ENCODE results near the gene WDR35.

Gene WDR35

GRCh38 chr2:20033322-20033721 is 43.4 kb upstream of the WDR35 start:
- ATAC-seq = no peak
- TF ChIP-seq ARNTL (CRISPR knock-in tag; IDR thresholded peaks at IDR 0.05; ENCODE audit: borderline replicate concordance, low read depth) = no peak
- TF ChIP-seq ZFP3 (CRISPR knock-in tag; IDR thresholded peaks at IDR 0.05) = no peak
- TF ChIP-seq, protein P1, sequence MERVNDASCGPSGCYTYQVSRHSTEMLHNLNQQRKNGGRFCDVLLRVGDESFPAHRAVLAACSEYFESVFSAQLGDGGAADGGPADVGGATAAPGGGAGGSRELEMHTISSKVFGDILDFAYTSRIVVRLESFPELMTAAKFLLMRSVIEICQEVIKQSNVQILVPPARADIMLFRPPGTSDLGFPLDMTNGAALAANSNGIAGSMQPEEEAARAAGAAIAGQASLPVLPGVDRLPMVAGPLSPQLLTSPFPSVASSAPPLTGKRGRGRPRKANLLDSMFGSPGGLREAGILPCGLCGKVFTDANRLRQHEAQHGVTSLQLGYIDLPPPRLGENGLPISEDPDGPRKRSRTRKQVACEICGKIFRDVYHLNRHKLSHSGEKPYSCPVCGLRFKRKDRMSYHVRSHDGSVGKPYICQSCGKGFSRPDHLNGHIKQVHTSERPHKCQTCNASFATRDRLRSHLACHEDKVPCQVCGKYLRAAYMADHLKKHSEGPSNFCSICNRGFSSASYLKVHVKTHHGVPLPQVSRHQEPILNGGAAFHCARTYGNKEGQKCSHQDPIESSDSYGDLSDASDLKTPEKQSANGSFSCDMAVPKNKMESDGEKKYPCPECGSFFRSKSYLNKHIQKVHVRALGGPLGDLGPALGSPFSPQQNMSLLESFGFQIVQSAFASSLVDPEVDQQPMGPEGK (CRISPR knock-in tag; IDR thresholded peaks at IDR 0.05; ENCODE audit: borderline replicate concordance) = no peak
- no peak for TF ChIP-seq PPARA (CRISPR knock-in tag; IDR thresholded peaks at IDR 0.05; ENCODE audit: borderline replicate concordance)
- TF ChIP-seq, protein P2, sequence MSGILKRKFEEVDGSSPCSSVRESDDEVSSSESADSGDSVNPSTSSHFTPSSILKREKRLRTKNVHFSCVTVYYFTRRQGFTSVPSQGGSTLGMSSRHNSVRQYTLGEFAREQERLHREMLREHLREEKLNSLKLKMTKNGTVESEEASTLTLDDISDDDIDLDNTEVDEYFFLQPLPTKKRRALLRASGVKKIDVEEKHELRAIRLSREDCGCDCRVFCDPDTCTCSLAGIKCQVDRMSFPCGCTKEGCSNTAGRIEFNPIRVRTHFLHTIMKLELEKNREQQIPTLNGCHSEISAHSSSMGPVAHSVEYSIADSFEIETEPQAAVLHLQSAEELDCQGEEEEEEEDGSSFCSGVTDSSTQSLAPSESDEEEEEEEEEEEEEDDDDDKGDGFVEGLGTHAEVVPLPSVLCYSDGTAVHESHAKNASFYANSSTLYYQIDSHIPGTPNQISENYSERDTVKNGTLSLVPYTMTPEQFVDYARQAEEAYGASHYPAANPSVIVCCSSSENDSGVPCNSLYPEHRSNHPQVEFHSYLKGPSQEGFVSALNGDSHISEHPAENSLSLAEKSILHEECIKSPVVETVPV (CRISPR knock-in tag; IDR thresholded peaks at IDR 0.05) = no peak
- TF ChIP-seq CREB5 (CRISPR knock-in tag; IDR thresholded peaks at IDR 0.05; ENCODE audit: low read depth) = no peak
- no peak for TF ChIP-seq GLIS3 (CRISPR knock-in tag; IDR thresholded peaks at IDR 0.05)
- TF ChIP-seq TCF4 (CRISPR knock-in tag; IDR thresholded peaks at IDR 0.05; ENCODE audit: borderline replicate concordance) = no peak
- no peak for TF ChIP-seq CSDC2 (CRISPR knock-in tag; IDR thresholded peaks at IDR 0.05)
- no peak for TF ChIP-seq ZC3H10 (CRISPR knock-in tag; IDR thresholded peaks at IDR 0.05)
- TF ChIP-seq ISL1 (CRISPR knock-in tag; IDR thresholded peaks at IDR 0.05) = no peak
- no peak for TF ChIP-seq RARB (CRISPR knock-in tag; IDR thresholded peaks at IDR 0.05)
- TF ChIP-seq TOX (CRISPR knock-in tag; IDR thresholded peaks at IDR 0.05; ENCODE audit: borderline replicate concordance) = no peak
- no peak for TF ChIP-seq OSR1 (CRISPR knock-in tag; IDR thresholded peaks at IDR 0.05)
- TF ChIP-seq, protein P3, sequence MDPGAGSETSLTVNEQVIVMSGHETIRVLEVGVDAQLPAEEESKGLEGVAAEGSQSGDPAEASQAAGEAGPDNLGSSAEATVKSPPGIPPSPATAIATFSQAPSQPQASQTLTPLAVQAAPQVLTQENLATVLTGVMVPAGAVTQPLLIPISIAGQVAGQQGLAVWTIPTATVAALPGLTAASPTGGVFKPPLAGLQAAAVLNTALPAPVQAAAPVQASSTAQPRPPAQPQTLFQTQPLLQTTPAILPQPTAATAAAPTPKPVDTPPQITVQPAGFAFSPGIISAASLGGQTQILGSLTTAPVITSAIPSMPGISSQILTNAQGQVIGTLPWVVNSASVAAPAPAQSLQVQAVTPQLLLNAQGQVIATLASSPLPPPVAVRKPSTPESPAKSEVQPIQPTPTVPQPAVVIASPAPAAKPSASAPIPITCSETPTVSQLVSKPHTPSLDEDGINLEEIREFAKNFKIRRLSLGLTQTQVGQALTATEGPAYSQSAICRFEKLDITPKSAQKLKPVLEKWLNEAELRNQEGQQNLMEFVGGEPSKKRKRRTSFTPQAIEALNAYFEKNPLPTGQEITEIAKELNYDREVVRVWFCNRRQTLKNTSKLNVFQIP (CRISPR knock-in tag; IDR thresholded peaks at IDR 0.05; ENCODE audit: borderline replicate concordance, low read depth) = no peak
- no peak for TF ChIP-seq ZNF8 (CRISPR knock-in tag; IDR thresholded peaks at IDR 0.05)
- no peak for TF ChIP-seq ZFP30 (CRISPR knock-in tag; IDR thresholded peaks at IDR 0.05)
- no peak for TF ChIP-seq ESRRG (CRISPR knock-in tag; IDR thresholded peaks at IDR 0.05)
- TF ChIP-seq ZNF70 (CRISPR knock-in tag; IDR thresholded peaks at IDR 0.05) = no peak

DNA sequence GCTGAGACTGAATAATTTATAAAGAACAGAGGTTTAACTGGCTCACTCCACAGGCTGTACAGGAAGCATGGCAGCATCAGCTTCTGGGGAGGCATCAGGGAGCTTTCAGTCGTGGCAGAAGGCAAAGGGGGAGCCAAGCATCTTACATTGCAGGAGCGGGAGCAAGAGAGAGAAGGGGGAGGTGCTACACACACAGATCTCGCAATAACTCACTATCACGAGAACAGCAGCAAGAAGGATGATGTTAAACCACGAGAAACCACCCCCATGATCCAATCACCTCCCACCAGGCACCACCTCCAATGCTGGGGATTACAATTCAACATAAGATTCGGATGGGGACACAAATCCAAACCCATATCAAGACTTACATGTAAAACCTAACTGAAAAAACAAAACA is 40.3 kb upstream of the WDR35 start:
- TF ChIP-seq CSDC2 (CRISPR knock-in tag; IDR thresholded peaks at IDR 0.05) (no peak), BACH2 (CRISPR knock-in tag; IDR thresholded peaks at IDR 0.05; ENCODE audit: borderline replicate concordance) (no peak), TSHZ2 (CRISPR knock-in tag; IDR thresholded peaks at IDR 0.05) (no peak), OSR1 (CRISPR knock-in tag; IDR thresholded peaks at IDR 0.05) (no peak), SNAI2 (CRISPR knock-in tag; IDR thresholded peaks at IDR 0.05) (no peak), ZC3H10 (CRISPR knock-in tag; IDR thresholded peaks at IDR 0.05) (no peak), CREB5 (CRISPR knock-in tag; IDR thresholded peaks at IDR 0.05; ENCODE audit: low read depth) (no peak), ARNTL (CRISPR knock-in tag; IDR thresholded peaks at IDR 0.05; ENCODE audit: borderline replicate concordance, low read depth) (no peak), RARB (CRISPR knock-in tag; IDR thresholded peaks at IDR 0.05) (no peak), GLIS3 (CRISPR knock-in tag; IDR thresholded peaks at IDR 0.05) (no peak), ZNF565 (CRISPR knock-in tag; conservative IDR thresholded peaks at IDR 0.05; ENCODE audit: low read depth) (no peak)
- TF ChIP-seq, protein P1 (CRISPR knock-in tag; IDR thresholded peaks at IDR 0.05; ENCODE audit: borderline replicate concordance) = no peak
- TF ChIP-seq, protein P3 (CRISPR knock-in tag; IDR thresholded peaks at IDR 0.05; ENCODE audit: borderline replicate concordance, low read depth) = no peak
- ATAC-seq = no peak
